ENCODE results near the gene FOXP1. TPM values are rescaled to one million over a fixed set of nuclear protein-coding genes. Genes with fewer than 3 reads are reported as not detected.

FOXP1 gene
- total and polyA plus RNA-seq, 2 donors: 26.1 to 42.3 TPM

GRCh38 chr3:71351403-71352149, 232.0 kb downstream of the FOXP1 start:
- no peak for DNase-seq (ENCODE audit: low read depth in 6 of 9, low spot score in 9 of 9)
- H3K4me1 ChIP-seq (ENCODE audit: control insufficient read depth in 2 of 2, insufficient read depth in 2 of 2, low read length in 2 of 2): peaks cover 2 to 4% of the 10 kb centered on the region in 2 donors
- WGBS: 95% methylated on average over 4 of the region's 4 CpGs
- H3K9me3 ChIP-seq (ENCODE audit: control insufficient read depth in 2 of 2, insufficient read depth in 1 of 2, low read length in 1 of 2): no peaks in the 10 kb centered on the region
- H3K4me3 ChIP-seq (ENCODE audit: low read length in 2 of 2): no peak overlapping the region
- peaks cover 0 to 4% of the 10 kb centered on the region in 2 donors for H3K36me3 ChIP-seq (ENCODE audit: control insufficient read depth in 2 of 2, insufficient read depth in 2 of 2, low read length in 1 of 2)
- H3K27ac ChIP-seq (ENCODE audit: low read depth in 1 of 2, low read length in 1 of 2): no peak overlapping the region
- H3K27me3 ChIP-seq (ENCODE audit: control insufficient read depth in 2 of 2, insufficient read depth in 1 of 2, low read length in 1 of 2): no peaks in the 10 kb centered on the region

DNA sequence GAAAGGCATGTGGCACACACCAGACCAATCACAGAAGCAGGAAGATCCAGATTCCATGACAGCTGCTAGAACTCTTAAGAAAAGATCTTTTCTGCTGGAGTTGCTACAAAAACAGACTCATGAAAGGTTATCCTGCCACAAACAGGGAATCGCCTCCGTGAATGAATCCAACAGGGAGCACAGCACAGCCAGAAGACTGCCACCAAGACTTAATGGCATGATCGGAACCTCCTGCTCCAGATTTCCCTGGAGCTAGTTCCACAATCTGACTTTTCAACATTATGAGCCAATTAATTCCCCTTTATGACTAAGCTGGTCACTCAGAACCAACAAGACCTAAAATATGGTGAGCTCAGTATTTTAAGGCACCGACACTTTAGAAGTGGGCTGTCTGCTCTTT, 232.5 kb downstream of the FOXP1 start:
- H3K27me3 ChIP-seq (ENCODE audit: control insufficient read depth in 2 of 2, insufficient read depth in 1 of 2, low read length in 1 of 2): no peaks in the 10 kb centered on the region
- DNase-seq (ENCODE audit: low read depth in 6 of 9, low spot score in 9 of 9): no peak
- no peak overlapping the region for H3K4me3 ChIP-seq (ENCODE audit: low read length in 2 of 2)
- peaks cover 2 to 4% of the 10 kb centered on the region in 2 donors for H3K4me1 ChIP-seq (ENCODE audit: control insufficient read depth in 2 of 2, insufficient read depth in 2 of 2, low read length in 2 of 2)
- H3K27ac ChIP-seq (ENCODE audit: low read depth in 1 of 2, low read length in 1 of 2): no peak overlapping the region
- no peaks in the 10 kb centered on the region for H3K9me3 ChIP-seq (ENCODE audit: control insufficient read depth in 2 of 2, insufficient read depth in 1 of 2, low read length in 1 of 2)
- peaks cover 0 to 4% of the 10 kb centered on the region in 2 donors for H3K36me3 ChIP-seq (ENCODE audit: control insufficient read depth in 2 of 2, insufficient read depth in 2 of 2, low read length in 1 of 2)
- WGBS: 98% methylated on average over 4 of the region's 4 CpGs

DNA sequence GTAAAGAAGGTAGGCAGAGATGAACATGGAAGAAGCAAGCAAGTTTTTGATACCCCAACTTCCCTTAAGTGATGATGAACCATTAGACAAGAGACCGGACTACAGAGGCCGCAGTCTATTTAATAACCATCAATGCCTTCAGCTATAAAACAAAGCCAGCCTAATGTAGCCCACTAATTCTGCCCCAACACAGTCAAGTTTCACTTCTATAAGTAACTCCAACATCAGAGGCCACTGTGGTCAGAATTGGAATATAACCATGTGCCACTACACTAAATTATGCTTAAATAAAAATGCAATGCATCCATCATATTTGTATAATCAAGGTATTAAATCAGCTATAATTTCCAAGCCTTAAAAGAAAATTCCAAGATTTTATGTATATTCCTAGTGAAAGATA, 234.7 kb downstream of the FOXP1 start:
- Histone ChIP-seq H3K4me1 (ENCODE audit: control insufficient read depth in 2 of 2, insufficient read depth in 2 of 2, low read length in 2 of 2) (peaks cover 2 to 4% of the 10 kb centered on the region in 2 donors), H3K4me3 (ENCODE audit: low read length in 2 of 2) (no peak overlapping the region), H3K27ac (ENCODE audit: low read depth in 1 of 2, low read length in 1 of 2) (no peak overlapping the region), H3K27me3 (ENCODE audit: control insufficient read depth in 2 of 2, insufficient read depth in 1 of 2, low read length in 1 of 2) (no peaks in the 10 kb centered on the region), H3K36me3 (ENCODE audit: control insufficient read depth in 2 of 2, insufficient read depth in 2 of 2, low read length in 1 of 2) (peaks cover 0 to 4% of the 10 kb centered on the region in 2 donors), H3K9me3 (ENCODE audit: control insufficient read depth in 2 of 2, insufficient read depth in 1 of 2, low read length in 1 of 2) (no peaks in the 10 kb centered on the region)
- no peak for DNase-seq (ENCODE audit: low read depth in 6 of 9, low spot score in 9 of 9)
- 98% methylated on average over 2 of the region's 2 CpGs for WGBS

DNA sequence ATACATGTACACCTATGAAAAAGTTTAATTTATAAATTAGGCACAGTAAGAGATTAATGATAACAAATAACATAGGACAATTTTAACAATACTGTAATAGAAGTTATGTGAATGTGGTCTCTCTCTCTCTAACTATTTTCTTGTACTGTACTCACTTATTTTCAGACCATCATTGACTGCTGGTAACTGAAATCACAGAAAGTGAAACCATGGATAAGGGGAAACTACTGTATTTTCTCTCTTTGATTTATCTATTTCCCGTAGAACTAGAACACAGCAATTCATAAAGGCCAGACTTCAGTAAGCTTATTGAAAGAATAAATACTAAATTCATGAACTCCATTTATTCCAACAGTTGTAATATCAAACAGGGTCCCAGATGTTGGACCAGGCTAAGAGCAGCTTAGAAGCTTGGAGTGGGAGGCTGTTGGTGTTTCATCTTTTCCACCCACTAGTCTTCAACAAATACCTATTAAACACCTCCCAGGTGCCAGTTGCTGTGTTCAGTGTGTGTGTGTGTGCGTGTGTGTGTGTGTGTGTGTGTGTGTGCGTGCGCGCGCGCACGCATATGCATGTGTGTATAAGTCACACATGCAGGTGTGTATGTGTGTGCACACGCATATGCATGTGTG, 235.4 kb downstream of the FOXP1 start:
- WGBS: 87% methylated on average over 9 of the region's 9 CpGs
- no peaks in the 10 kb centered on the region for H3K27me3 ChIP-seq (ENCODE audit: control insufficient read depth in 2 of 2, insufficient read depth in 1 of 2, low read length in 1 of 2)
- DNase-seq (ENCODE audit: low read depth in 6 of 9, low spot score in 9 of 9): no peak
- H3K27ac ChIP-seq (ENCODE audit: low read depth in 1 of 2, low read length in 1 of 2): no peak overlapping the region
- H3K4me3 ChIP-seq (ENCODE audit: low read length in 2 of 2): no peak overlapping the region
- peaks cover 2 to 4% of the 10 kb centered on the region in 2 donors for H3K4me1 ChIP-seq (ENCODE audit: control insufficient read depth in 2 of 2, insufficient read depth in 2 of 2, low read length in 2 of 2)
- H3K9me3 ChIP-seq (ENCODE audit: control insufficient read depth in 2 of 2, insufficient read depth in 1 of 2, low read length in 1 of 2): no peaks in the 10 kb centered on the region
- H3K36me3 ChIP-seq (ENCODE audit: control insufficient read depth in 2 of 2, insufficient read depth in 2 of 2, low read length in 1 of 2): peaks cover 0 to 4% of the 10 kb centered on the region in 2 donors

DNA sequence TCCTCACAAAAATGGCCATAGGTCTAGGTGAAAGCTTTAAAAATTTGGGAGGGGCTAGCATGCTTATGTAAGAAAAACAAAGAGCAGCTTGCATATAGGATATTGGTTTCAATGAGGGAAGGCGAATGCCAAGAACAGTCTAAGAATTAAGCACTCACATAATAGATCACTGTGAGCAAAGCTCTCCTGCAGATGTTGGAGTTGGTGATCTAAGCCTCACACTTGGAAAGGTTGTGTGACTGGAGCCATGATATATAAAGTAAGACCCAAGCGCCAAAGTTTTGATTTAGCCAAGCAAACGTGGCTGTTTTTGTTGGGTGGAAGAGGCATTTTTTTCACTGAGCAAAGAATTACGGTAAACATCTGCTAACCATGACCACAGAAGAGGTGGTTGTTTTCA, 237.5 kb downstream of the FOXP1 start:
- H3K9me3 ChIP-seq (ENCODE audit: control insufficient read depth in 2 of 2, insufficient read depth in 1 of 2, low read length in 1 of 2): peaks cover 0 to 3% of the 10 kb centered on the region in 2 donors
- H3K27ac ChIP-seq (ENCODE audit: low read depth in 1 of 2, low read length in 1 of 2): no peak overlapping the region
- WGBS: 91% methylated on average over 4 of the region's 4 CpGs
- peaks cover 0 to 3% of the 10 kb centered on the region in 2 donors for H3K36me3 ChIP-seq (ENCODE audit: control insufficient read depth in 2 of 2, insufficient read depth in 2 of 2, low read length in 1 of 2)
- H3K27me3 ChIP-seq (ENCODE audit: control insufficient read depth in 2 of 2, insufficient read depth in 1 of 2, low read length in 1 of 2): no peaks in the 10 kb centered on the region
- H3K4me3 ChIP-seq (ENCODE audit: low read length in 2 of 2): no peak overlapping the region
- no peak for DNase-seq (ENCODE audit: low read depth in 6 of 9, low spot score in 9 of 9)
- H3K4me1 ChIP-seq (ENCODE audit: control insufficient read depth in 2 of 2, insufficient read depth in 2 of 2, low read length in 2 of 2): peaks cover 2 to 4% of the 10 kb centered on the region in 2 donors

DNA sequence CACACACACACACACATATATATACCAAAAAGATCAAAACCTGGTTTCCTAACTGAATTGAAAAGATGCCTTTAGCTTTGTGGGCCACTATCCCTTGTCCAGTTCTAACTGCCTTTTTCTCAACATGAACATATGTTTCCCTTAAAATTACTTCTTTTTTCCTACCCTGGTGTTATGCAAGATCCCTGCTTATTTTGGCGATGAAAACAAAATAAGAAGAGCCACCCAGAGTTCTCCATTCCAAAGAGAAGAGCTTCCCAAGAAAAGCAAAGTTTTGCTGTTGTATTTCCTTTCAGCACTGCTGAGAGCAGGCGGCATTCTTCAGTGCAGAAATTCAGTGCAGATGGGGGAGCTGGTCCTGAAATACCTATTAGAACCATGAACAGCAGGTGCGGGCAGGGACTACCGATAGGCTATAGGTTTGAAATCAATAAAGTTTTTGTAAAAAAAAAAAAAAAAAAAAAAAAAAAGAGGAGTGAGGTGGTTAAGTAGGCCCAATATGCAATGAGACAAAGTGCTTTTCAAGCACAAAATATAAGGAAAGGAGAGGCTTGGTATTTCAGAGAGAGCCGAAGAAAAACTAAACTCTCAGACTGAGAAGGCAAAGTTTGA, 238.0 kb downstream of the FOXP1 start:
- H3K4me3 ChIP-seq (ENCODE audit: low read length in 2 of 2): no peak overlapping the region
- WGBS: 94% methylated on average over 5 of the region's 5 CpGs
- no peaks in the 10 kb centered on the region for H3K27me3 ChIP-seq (ENCODE audit: control insufficient read depth in 2 of 2, insufficient read depth in 1 of 2, low read length in 1 of 2)
- H3K27ac ChIP-seq (ENCODE audit: low read depth in 1 of 2, low read length in 1 of 2): no peak overlapping the region
- no peak for DNase-seq (ENCODE audit: low read depth in 6 of 9, low spot score in 9 of 9)
- peaks cover 0 to 3% of the 10 kb centered on the region in 2 donors for H3K9me3 ChIP-seq (ENCODE audit: control insufficient read depth in 2 of 2, insufficient read depth in 1 of 2, low read length in 1 of 2)
- peaks cover 0 to 4% of the 10 kb centered on the region in 2 donors for H3K4me1 ChIP-seq (ENCODE audit: control insufficient read depth in 2 of 2, insufficient read depth in 2 of 2, low read length in 2 of 2)
- H3K36me3 ChIP-seq (ENCODE audit: control insufficient read depth in 2 of 2, insufficient read depth in 2 of 2, low read length in 1 of 2): no peaks in the 10 kb centered on the region

- Histone ChIP-seq H3K4me1 (ENCODE audit: control insufficient read depth in 2 of 2, insufficient read depth in 2 of 2, low read length in 2 of 2) (no peaks in the 10 kb centered on the region), H3K9me3 (ENCODE audit: control insufficient read depth in 2 of 2, insufficient read depth in 1 of 2, low read length in 1 of 2) (peaks cover 0 to 3% of the 10 kb centered on the region in 2 donors), H3K27me3 (ENCODE audit: control insufficient read depth in 2 of 2, insufficient read depth in 1 of 2, low read length in 1 of 2) (no peaks in the 10 kb centered on the region), H3K27ac (ENCODE audit: low read depth in 1 of 2, low read length in 1 of 2) (no peak overlapping the region), H3K4me3 (ENCODE audit: low read length in 2 of 2) (no peak overlapping the region), H3K36me3 (ENCODE audit: control insufficient read depth in 2 of 2, insufficient read depth in 2 of 2, low read length in 1 of 2) (no peaks in the 10 kb centered on the region)
- no peak for DNase-seq (ENCODE audit: low read depth in 6 of 9, low spot score in 9 of 9)
- whole genome bisulfite sequencing: 96% methylated on average over 4 of the region's 4 CpGs
These were observed 241.8 kb downstream of the FOXP1 start for GRCh38 chr3:71341721-71342120.

DNA sequence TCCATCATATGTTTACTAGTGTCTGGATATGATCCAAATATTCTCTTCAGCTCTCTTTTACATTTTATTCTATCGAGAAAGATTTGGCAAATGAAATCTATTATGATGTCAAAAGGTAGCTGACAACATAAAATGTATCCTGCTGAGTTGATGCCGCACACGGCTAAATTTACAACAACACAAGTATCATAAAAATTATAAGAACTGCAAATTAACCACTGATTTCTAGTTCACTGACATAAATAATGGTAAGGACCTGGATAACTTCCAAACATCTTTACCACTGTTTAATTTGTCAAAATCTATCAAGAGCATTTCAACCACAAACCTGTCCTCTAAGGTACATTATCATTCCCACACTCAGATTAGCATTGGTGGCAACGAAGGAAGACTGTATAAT, 244.5 kb downstream of the FOXP1 start:
- 80% methylated on average over 4 of the region's 4 CpGs for WGBS
- Histone ChIP-seq H3K36me3 (ENCODE audit: control insufficient read depth in 2 of 2, insufficient read depth in 2 of 2, low read length in 1 of 2) (no peaks in the 10 kb centered on the region), H3K9me3 (ENCODE audit: control insufficient read depth in 2 of 2, insufficient read depth in 1 of 2, low read length in 1 of 2) (peaks cover 0 to 3% of the 10 kb centered on the region in 2 donors), H3K4me1 (ENCODE audit: control insufficient read depth in 2 of 2, insufficient read depth in 2 of 2, low read length in 2 of 2) (no peaks in the 10 kb centered on the region), H3K4me3 (ENCODE audit: low read length in 2 of 2) (no peak overlapping the region), H3K27ac (ENCODE audit: low read depth in 1 of 2, low read length in 1 of 2) (no peak overlapping the region), H3K27me3 (ENCODE audit: control insufficient read depth in 2 of 2, insufficient read depth in 1 of 2, low read length in 1 of 2) (no peaks in the 10 kb centered on the region)
- DNase-seq (ENCODE audit: low read depth in 6 of 9, low spot score in 9 of 9): no peak

GRCh38 chr3:71332813-71333212, 250.7 kb downstream of the FOXP1 start:
- WGBS: 96% methylated on average over 4 of the region's 4 CpGs
- Histone ChIP-seq H3K4me1 (ENCODE audit: control insufficient read depth in 2 of 2, insufficient read depth in 2 of 2, low read length in 2 of 2) (no peaks in the 10 kb centered on the region), H3K27me3 (ENCODE audit: control insufficient read depth in 2 of 2, insufficient read depth in 1 of 2, low read length in 1 of 2) (no peaks in the 10 kb centered on the region), H3K4me3 (ENCODE audit: low read length in 2 of 2) (no peak overlapping the region), H3K9me3 (ENCODE audit: control insufficient read depth in 2 of 2, insufficient read depth in 1 of 2, low read length in 1 of 2) (peaks cover 0 to 6% of the 10 kb centered on the region in 2 donors), H3K27ac (ENCODE audit: low read depth in 1 of 2, low read length in 1 of 2) (peak overlapping the region in 1 of 2 donors; percentile 43), H3K36me3 (ENCODE audit: control insufficient read depth in 2 of 2, insufficient read depth in 2 of 2, low read length in 1 of 2) (no peaks in the 10 kb centered on the region)
- DNase-seq (ENCODE audit: low read depth in 6 of 9, low spot score in 9 of 9): no peak
